IMR-90 (cell line): ENCODE measurements around the gene SPART.

ENCODE experiments used
- CTCF ChIP-seq: conservative IDR thresholded peaks from 2 replicates; pipeline ENCODE4 v1.5.1; 2012; ENCODE audit warnings: mild to moderate bottlenecking, low read depth, low read length, improper control_type of control experiment
- ELK1 ChIP-seq: fragments of 150-350 bp; IDR thresholded peaks from 2 replicates; pipeline ENCODE4 v1.6.1; 2016; ENCODE audit warnings: low read depth, mild to moderate bottlenecking, low read length, moderate library complexity, borderline replicate concordance
- MAFK ChIP-seq: IDR thresholded peaks from 2 replicates; pipeline ENCODE4 v1.6.1; 2012; ENCODE audit warnings: low read depth, low read length, improper control_type of control experiment
- NFE2L2 ChIP-seq: fragments of 150-350 bp; IDR thresholded peaks from 2 replicates; pipeline ENCODE4 v1.6.1; 2016; ENCODE audit warnings: low read depth, mild to moderate bottlenecking, low read length
- POLR2A ChIP-seq: IDR thresholded peaks from 2 replicates; pipeline ENCODE4 v1.6.1; 2012; ENCODE audit warnings: mild to moderate bottlenecking, low read depth, low read length
- RAD21 ChIP-seq: IDR thresholded peaks from 2 replicates; pipeline ENCODE4 v1.6.1; 2012; ENCODE audit warnings: low read length, improper control_type of control experiment
- RFX5 ChIP-seq: IDR thresholded peaks from 2 replicates; pipeline ENCODE4 v1.8.0; 2012; ENCODE audit warnings: low read depth, mild to moderate bottlenecking, low read length, moderate library complexity
- SMC3 ChIP-seq: fragments of 150-350 bp; IDR thresholded peaks from 2 replicates; pipeline ENCODE4 v1.6.1; 2016; ENCODE audit warnings: low read depth, mild to moderate bottlenecking, antibody characterized with exemption, low read length, moderate library complexity

- TF ChIP-seq SMC3 (no peak), POLR2A (no peak), CTCF (no peak), RFX5 (no peak), ELK1 (no peak), MAFK (no peak), RAD21 (no peak), NFE2L2 (no peak)
Observed at GRCh38 chr13:36374063-36374462, 27.9 kb upstream of the SPART start.
